Suppressor macrophage treated with lipopolysaccharide for 4 hours (primary cell): Measurements from ENCODE around the gene CCDC110.
A peak's percentile ranks its signal among the peaks of the same experiment; 100 is the strongest.

ENCODE experiments used
- DNase-seq: peaks from one replicate; pipeline ENCODE4 v3.0.0-alpha.2; 2020

CCDC110 gene

DNA sequence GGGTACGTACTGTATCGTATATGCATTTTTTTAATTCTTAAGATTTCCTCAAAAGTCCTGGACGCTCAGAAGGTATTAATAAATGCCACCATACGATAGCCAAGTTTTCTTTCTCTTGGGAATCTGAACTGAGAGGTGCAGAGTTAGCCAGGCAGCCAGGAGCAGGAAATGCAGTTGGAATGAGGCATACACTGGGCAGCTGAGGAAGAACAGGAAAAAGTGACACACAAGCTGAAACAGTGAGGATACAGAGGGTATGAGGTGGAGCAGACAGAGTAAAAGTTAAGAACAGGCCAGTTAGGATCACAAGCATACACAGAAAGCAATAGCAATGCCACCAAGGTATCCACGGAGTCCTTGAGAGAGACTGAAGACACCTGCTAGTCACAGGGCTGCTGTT lies 59.1 kb downstream of the CCDC110 start:
- no peak for DNase-seq

GRCh38 chr4:185411849-185412248 lies 59.7 kb downstream of the CCDC110 start:
- peak; percentile 71 for DNase-seq

- DNase-seq = no peak
Measured at GRCh38 chr4:185408432-185408831, 63.1 kb downstream of the CCDC110 start.

GRCh38 chr4:185405296-185405999 lies 66.1 kb downstream of the CCDC110 start:
- DNase-seq = peak; percentile 76

GRCh38 chr4:185404031-185404430 lies 67.5 kb downstream of the CCDC110 start:
- DNase-seq = no peak

DNA sequence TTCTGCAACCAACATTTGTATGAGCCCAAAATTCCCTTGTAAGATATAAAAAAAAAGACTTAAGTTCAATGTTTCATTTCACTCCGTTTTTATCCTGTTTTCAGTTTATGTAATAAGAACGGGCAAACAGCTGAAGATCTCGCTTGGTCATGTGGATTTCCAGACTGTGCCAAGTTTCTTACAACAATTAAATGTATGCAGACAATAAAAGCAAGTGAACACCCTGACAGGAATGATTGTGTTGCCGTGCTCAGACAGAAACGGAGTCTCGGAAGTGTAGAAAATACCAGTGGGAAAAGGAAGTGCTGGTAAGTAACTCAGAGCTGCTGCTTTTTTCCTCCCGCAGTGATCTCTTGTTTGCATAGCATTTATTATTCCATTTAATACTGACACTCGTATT lies 72.1 kb downstream of the CCDC110 start:
- no peak for DNase-seq

DNA sequence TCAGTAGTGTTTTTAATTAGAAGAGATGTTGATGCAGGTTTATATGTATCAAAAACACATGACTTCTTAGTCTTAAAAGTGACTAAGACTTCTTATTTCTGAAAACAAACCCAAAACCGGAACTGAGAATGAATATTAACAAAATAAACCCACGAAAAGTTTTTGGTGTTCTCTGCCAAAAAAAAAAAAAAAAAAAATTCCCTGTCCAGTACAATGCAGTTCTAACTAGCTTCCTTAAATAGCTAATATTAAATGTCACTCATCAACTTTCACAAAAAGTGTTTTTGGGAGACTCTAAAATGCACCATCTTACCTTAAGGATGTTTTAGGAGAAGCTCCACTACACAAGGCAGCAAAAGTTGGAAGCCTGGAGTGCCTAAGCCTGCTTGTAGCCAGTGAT lies 72.9 kb downstream of the CCDC110 start:
- peak; percentile 54 for DNase-seq

DNA sequence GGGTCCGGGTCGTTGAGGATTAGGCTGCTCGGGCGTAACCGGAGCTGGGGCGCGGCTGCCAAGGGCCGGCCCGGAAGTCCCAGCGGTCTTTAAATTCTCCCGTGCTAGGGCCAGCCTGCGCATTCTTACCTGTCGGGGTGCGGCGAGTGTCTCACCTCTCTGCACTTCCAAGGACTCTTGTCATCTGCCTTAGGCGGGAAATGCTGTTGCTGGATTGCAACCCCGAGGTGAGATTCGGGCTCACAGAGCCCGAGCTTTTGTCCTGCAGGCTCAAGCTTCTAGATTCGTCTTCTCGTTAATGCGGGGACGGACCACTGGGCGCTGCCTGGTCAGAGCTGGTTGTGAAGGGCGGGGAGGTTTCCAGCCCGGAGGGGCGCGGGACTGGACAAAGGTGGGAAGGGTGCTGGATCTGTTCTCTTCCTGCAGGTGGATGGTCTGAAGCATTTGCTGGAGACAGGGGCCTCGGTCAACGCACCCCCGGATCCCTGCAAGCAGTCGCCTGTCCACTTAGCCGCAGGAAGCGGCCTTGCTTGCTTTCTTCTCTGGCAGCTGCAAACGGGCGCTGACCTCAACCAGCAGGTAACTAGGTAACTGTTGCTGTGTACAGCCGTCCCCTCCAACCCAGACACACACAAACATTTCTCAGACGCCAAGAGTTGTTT lies 74.7 kb downstream of the CCDC110 start, which contains the start of gene ANKRD37:
ANKRD37 (plus strand) TSS at position 118 of the 662 bp plus-strand sequence; CDS start at position 201, 83 bp downstream.
- no peak for DNase-seq

DNA sequence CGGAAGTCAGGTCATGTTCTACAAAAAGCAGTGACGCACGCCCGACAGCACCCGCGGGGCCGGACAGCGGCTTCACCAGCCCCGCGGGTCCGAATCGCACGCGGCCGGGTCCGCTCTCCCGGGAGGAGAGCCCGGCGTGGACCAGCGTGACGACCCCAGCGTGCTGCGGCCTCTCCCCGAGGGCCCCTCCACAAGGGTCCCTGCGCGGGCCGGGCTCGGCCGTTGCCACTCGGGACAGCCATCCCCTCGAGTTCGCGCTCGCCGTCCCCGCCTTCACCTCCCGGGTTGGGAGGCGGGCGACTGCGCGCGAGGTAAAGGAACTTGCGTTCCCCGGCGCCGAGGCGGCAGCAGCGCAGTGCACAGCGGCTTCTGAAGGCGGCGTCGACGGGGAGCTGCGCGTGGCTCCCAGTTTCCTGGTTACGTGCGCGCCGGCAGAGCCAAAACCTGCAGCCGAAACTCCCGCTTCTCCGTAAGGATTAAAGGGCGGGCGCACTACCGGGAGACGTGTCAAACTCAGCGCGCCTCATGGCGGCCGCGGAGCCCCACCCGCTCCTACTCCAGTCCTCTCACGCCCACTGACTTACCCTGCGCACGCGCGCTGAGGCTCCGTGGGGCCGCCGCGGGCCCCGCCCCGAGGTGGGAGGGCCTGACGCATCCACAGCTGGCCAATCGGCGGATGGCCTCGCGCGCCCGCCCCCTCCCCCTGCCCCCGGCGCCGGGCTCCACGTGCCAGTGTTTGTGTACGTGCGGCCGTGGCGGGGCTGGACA lies 75.4 kb downstream of the CCDC110 start:
- DNase-seq = peak; percentile 99

- DNase-seq = no peak
Measured at GRCh38 chr4:185395238-185395955, 76.1 kb downstream of the CCDC110 start, which contains the start of gene LRP2BP. Gene LRP2BP (minus strand): TSS chr4:185395924. CDS start chr4:185378186, 17,738 bp downstream.
